Memory B cell (primary cell): ENCODE results near the gene CEBPG.

Experiments used
- ATAC-seq: fragments of 150-1000 bp; cut with Tn5 transposase; 2 replicates; pipeline ENCODE4 v1.10.0; 2021; ENCODE audit warnings: low read depth, mild to moderate bottlenecking, moderate library complexity
- DNase-seq, 2 donors: peaks; one replicate each; pipeline ENCODE4 v3.0.0; 2022; ENCODE audit warnings: low spot score in 2 of 2
- H3K27ac Mint-ChIP-seq: one replicate; pipeline ENCODE4 v1.8.0; 2022; ENCODE audit warnings: mild to moderate bottlenecking, moderate library complexity, mixed read lengths
- H3K27me3 Mint-ChIP-seq: one replicate; pipeline ENCODE4 v1.8.0; 2022; ENCODE audit warnings: mixed read lengths
- H3K36me3 Mint-ChIP-seq: one replicate; pipeline ENCODE4 v1.8.0; 2022; ENCODE audit warnings: mild to moderate bottlenecking, mixed read lengths
- H3K4me1 Mint-ChIP-seq: one replicate; pipeline ENCODE4 v1.8.0; 2022; ENCODE audit warnings: mixed read lengths
- H3K4me3 Mint-ChIP-seq: one replicate; pipeline ENCODE4 v1.8.0; 2022; ENCODE audit warnings: mild to moderate bottlenecking, moderate library complexity, mixed read lengths
- H3K9me3 Mint-ChIP-seq: one replicate; pipeline ENCODE4 v1.8.0; 2022; ENCODE audit warnings: mixed read lengths

The CEBPG gene

GRCh38 chr19:33373453-33374235 lies at the start of gene CEBPG:
CEBPG (plus strand) TSS chr19:33373709; CDS start chr19:33379240, 5,531 bp downstream.
- peak; percentile 78 for ATAC-seq
- H3K36me3 Mint-ChIP-seq = peaks cover 2% of the 10 kb centered on the region
- peak within 1 kb of the TSS; percentile 84 for H3K27ac Mint-ChIP-seq
- peak; percentile 99 for DNase-seq
- H3K9me3 Mint-ChIP-seq = no peaks in the 10 kb centered on the region
- peak within 1 kb of the TSS; percentile 92 for H3K4me3 Mint-ChIP-seq
- H3K27me3 Mint-ChIP-seq = no peaks in the 10 kb centered on the region
- H3K4me1 Mint-ChIP-seq = peaks cover 29% of the 10 kb centered on the region

GRCh38 chr19:33324628-33325027 lies 48.9 kb upstream of the CEBPG start:
- Mint-ChIP-seq H3K27ac (no peak overlapping the region), H3K4me1 (no peaks in the 10 kb centered on the region), H3K27me3 (peaks cover 9% of the 10 kb centered on the region), H3K36me3 (peaks cover 4% of the 10 kb centered on the region), H3K4me3 (no peak overlapping the region), H3K9me3 (peaks cover 9% of the 10 kb centered on the region)
- DNase-seq (no peak), ATAC-seq (no peak)

DNA sequence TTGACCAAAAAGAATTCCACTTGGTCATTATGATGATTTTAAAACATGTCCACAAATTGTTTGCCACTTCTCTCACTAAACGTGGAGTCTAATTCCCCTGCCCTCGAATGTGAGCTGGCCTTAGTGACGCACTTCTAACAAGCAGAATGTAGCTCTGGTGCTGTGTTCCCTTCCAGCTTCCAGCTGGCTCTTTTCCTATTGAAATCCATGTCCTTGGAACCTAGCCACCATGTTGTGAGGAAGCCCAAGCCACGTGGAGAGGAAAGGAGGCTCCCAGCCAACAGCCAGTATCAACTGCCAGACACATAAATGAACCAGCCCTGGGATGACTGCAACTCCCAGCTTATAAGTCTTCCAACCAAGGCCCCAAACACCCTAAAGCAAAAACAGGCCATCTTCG lies 47.6 kb upstream of the CEBPG start:
- Mint-ChIP-seq H3K9me3 (peaks cover 3% of the 10 kb centered on the region), H3K27ac (no peak overlapping the region), H3K4me1 (no peaks in the 10 kb centered on the region), H3K27me3 (peaks cover 12% of the 10 kb centered on the region), H3K4me3 (no peak overlapping the region), H3K36me3 (no peaks in the 10 kb centered on the region)
- ATAC-seq (no peak), DNase-seq (no peak)

DNA sequence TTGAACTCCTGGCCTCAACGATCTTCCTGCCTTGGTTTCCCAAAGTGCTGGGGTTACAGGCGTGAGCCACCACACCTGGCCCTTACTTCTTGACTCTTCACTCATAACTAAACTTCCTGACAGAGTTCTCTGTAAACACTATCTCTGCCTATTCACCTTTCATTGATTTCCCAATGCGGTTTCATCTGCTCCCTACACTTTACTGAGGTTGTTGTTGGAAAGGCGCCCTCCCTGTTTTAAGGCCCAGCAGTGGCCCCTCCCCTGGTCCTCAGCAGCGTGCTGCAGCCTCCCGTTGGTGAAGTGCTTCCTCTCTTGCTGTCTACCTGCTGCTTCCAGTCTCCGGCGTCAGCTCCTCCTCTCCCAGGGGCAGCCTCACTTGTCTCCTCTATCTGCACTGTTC lies 44.4 kb upstream of the CEBPG start:
- H3K4me3 Mint-ChIP-seq = no peak overlapping the region
- H3K9me3 Mint-ChIP-seq = no peaks in the 10 kb centered on the region
- DNase-seq (no peak), ATAC-seq (no peak)
- H3K27me3 Mint-ChIP-seq = peaks cover 14% of the 10 kb centered on the region
- no peak overlapping the region for H3K27ac Mint-ChIP-seq
- peaks cover 6% of the 10 kb centered on the region for H3K4me1 Mint-ChIP-seq
- no peaks in the 10 kb centered on the region for H3K36me3 Mint-ChIP-seq

- no peaks in the 10 kb centered on the region for H3K36me3 Mint-ChIP-seq
- no peak overlapping the region for H3K4me3 Mint-ChIP-seq
- no peak for DNase-seq
- H3K27me3 Mint-ChIP-seq = peaks cover 14% of the 10 kb centered on the region
- H3K4me1 Mint-ChIP-seq = peaks cover 6% of the 10 kb centered on the region
- H3K27ac Mint-ChIP-seq = no peak overlapping the region
- H3K9me3 Mint-ChIP-seq = no peaks in the 10 kb centered on the region
- no peak for ATAC-seq
Measured at GRCh38 chr19:33329736-33330135, 43.8 kb upstream of the CEBPG start.

GRCh38 chr19:33332248-33332647 lies 41.3 kb upstream of the CEBPG start:
- Mint-ChIP-seq H3K9me3 (no peaks in the 10 kb centered on the region), H3K27me3 (peaks cover 14% of the 10 kb centered on the region), H3K4me1 (peaks cover 6% of the 10 kb centered on the region), H3K4me3 (no peak overlapping the region), H3K27ac (no peak overlapping the region), H3K36me3 (no peaks in the 10 kb centered on the region)
- DNase-seq = no peak
- peak; percentile 63 for ATAC-seq

GRCh38 chr19:33333151-33333550 lies 40.4 kb upstream of the CEBPG start:
- peaks cover 2% of the 10 kb centered on the region for H3K9me3 Mint-ChIP-seq
- H3K36me3 Mint-ChIP-seq = peaks cover 3% of the 10 kb centered on the region
- no peak for ATAC-seq
- H3K27ac Mint-ChIP-seq = no peak overlapping the region
- H3K27me3 Mint-ChIP-seq = peaks cover 17% of the 10 kb centered on the region
- H3K4me1 Mint-ChIP-seq = peaks cover 6% of the 10 kb centered on the region
- H3K4me3 Mint-ChIP-seq = no peak overlapping the region
- DNase-seq = no peak

GRCh38 chr19:33333642-33334041 lies 39.9 kb upstream of the CEBPG start:
- no peak for ATAC-seq
- H3K9me3 Mint-ChIP-seq = peaks cover 2% of the 10 kb centered on the region
- DNase-seq = no peak
- H3K27ac Mint-ChIP-seq = no peak overlapping the region
- H3K27me3 Mint-ChIP-seq = peaks cover 13% of the 10 kb centered on the region
- peaks cover 6% of the 10 kb centered on the region for H3K4me1 Mint-ChIP-seq
- no peak overlapping the region for H3K4me3 Mint-ChIP-seq
- H3K36me3 Mint-ChIP-seq = peaks cover 3% of the 10 kb centered on the region

GRCh38 chr19:33334271-33334670 lies 39.2 kb upstream of the CEBPG start:
- peaks cover 2% of the 10 kb centered on the region for H3K9me3 Mint-ChIP-seq
- H3K27me3 Mint-ChIP-seq = peaks cover 12% of the 10 kb centered on the region
- ATAC-seq (no peak), DNase-seq (no peak)
- H3K36me3 Mint-ChIP-seq = peaks cover 3% of the 10 kb centered on the region
- H3K27ac Mint-ChIP-seq = no peak overlapping the region
- H3K4me1 Mint-ChIP-seq = peaks cover 6% of the 10 kb centered on the region
- no peak overlapping the region for H3K4me3 Mint-ChIP-seq

- peaks cover 6% of the 10 kb centered on the region for H3K4me1 Mint-ChIP-seq
- peaks cover 7% of the 10 kb centered on the region for H3K27me3 Mint-ChIP-seq
- peaks cover 2% of the 10 kb centered on the region for H3K9me3 Mint-ChIP-seq
- H3K4me3 Mint-ChIP-seq = no peak overlapping the region
- no peak for ATAC-seq
- DNase-seq = no peak
- H3K36me3 Mint-ChIP-seq = peaks cover 3% of the 10 kb centered on the region
- no peak overlapping the region for H3K27ac Mint-ChIP-seq
Measured at GRCh38 chr19:33335446-33335845, 38.1 kb upstream of the CEBPG start.

DNA sequence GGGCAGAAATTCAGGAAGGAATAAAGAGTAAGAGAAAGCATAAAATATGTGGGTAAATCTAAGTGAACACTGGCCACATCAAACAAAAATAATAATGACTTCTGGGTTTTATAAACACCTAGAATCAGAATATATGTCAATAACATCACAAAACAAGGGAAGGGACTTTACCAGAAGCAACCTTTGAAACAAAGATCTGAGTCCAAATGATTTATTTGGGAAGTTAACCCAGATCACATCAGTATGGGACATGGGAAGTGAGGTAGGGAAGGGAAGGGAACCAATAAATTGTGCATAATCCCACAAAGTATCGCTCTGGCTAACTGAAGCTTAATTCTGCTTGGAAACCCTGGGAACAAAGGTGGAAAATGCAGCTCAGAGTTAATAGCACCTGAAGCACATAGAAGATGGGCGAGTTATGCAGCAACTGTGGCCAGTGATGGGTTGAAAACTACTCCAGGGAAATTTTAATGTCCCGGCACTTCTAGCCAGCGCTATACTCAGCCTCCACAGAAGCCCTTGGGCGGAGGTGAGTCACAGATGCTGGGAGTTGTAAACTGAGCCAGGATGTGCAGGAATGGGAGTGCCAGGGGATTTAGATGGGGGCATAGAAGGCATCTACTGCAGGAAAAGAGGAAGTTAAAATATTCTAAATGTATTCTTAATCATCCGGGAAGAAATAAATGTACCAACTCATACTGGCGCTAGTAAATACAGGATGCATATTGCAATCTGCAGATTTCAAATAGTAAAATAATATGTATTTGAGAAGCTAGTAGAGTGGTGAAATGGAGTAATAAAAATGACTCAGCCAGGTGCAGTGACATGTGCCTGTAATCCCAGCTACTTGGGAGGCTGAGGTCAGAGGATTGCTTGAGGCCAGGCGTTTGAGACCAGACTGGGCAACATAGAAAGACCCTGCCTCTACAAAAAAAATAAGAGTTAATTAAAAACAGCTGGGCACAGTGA lies 34.2 kb upstream of the CEBPG start:
- Mint-ChIP-seq H3K4me1 (no peaks in the 10 kb centered on the region), H3K27ac (no peak overlapping the region), H3K27me3 (peaks cover 16% of the 10 kb centered on the region), H3K36me3 (peaks cover 3% of the 10 kb centered on the region), H3K9me3 (peaks cover 2% of the 10 kb centered on the region), H3K4me3 (no peak overlapping the region)
- no peak for DNase-seq
- no peak for ATAC-seq

DNA sequence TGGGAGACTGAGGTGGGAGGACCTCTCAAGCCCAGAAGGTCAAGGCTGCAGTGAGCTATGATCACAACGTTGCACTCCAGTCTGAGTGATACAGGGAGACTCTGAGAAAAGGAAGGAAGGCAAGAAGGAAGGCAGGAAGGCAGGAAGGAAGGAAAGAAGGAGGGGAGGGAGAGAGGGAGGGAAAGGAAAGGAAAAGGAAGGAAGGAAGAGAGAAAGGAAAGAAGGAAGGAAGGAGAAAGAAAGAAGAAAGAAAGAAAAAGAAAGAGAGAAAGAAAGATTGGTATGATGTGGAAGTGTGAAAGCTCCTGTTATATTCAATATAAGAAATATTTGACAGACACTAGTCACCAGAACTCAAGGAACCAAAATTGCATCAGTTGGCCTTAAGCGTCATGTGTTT lies 32.5 kb upstream of the CEBPG start:
- H3K36me3 Mint-ChIP-seq = peaks cover 3% of the 10 kb centered on the region
- no peak overlapping the region for H3K27ac Mint-ChIP-seq
- H3K4me1 Mint-ChIP-seq = no peaks in the 10 kb centered on the region
- ATAC-seq = no peak
- H3K9me3 Mint-ChIP-seq = peaks cover 2% of the 10 kb centered on the region
- no peak overlapping the region for H3K4me3 Mint-ChIP-seq
- peaks cover 21% of the 10 kb centered on the region for H3K27me3 Mint-ChIP-seq
- no peak for DNase-seq

- Mint-ChIP-seq H3K27me3 (peaks cover 22% of the 10 kb centered on the region), H3K4me1 (no peaks in the 10 kb centered on the region), H3K4me3 (no peak overlapping the region)
Measured at GRCh38 chr19:33343301-33343700, 30.2 kb upstream of the CEBPG start.

DNA sequence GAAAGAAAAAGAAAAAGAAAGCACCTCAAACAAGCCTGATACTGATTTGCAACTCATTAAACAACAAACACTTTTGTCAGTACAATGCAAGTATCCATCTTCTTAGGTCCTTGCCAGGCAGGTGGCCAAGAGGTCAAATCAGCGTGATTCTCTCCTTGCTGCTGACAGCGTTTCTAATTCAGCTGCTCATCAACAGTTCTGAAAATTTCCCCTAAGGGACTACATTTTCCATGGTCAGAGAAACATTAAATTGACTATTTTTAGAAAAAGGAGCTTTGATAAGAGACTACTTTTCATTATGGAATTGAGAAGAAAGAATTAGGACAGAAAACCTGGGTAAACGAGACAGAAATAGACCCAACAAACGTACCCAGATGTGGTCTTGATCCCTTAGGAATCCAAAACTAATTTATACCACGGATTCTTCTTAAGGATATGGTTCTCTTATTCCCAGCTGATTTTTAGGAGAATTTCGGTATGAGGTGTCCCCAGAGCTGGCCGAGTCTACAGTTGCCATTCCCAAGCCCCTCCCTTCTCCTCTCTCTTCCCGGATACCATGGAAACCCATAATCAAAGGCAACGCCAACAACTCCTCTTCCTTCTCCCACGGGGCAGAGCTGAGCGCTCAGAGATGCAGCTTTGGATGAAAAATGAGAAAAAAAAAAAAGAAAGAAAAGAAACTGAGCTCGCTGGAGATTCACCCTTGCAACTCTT lies 29.5 kb upstream of the CEBPG start:
- Mint-ChIP-seq H3K4me3 (no peak overlapping the region), H3K36me3 (no peaks in the 10 kb centered on the region), H3K9me3 (no peaks in the 10 kb centered on the region), H3K27ac (no peak overlapping the region), H3K4me1 (no peaks in the 10 kb centered on the region), H3K27me3 (peaks cover 22% of the 10 kb centered on the region)
- DNase-seq (no peak), ATAC-seq (no peak)

More at GRCh38 chr19:33343301-33343700, 30.2 kb upstream of the CEBPG start:
- Mint-ChIP-seq H3K9me3 (no peaks in the 10 kb centered on the region), H3K36me3 (no peaks in the 10 kb centered on the region), H3K27ac (no peak overlapping the region)
- DNase-seq (no peak), ATAC-seq (no peak)
